Body of pancreas (tissue), 4 donors: Measurements from ENCODE around the gene RNGTT. TPM values are rescaled to one million over a fixed set of nuclear protein-coding genes. Genes with fewer than 3 reads are reported as not detected.

Experiments used
- ATAC-seq: fragments of 150-250 bp; one replicate; pipeline ENCODE4 v1.9.1; 2016
- DNase-seq, 4 donors: peaks; one replicate each; pipeline ENCODE4 v3.0.0-alpha.2; 2019
- H3K27ac ChIP-seq, 4 donors: fragments of 200-600 bp; sonication (generic); 1 replicate in 3 of 4; 2 replicates in 1 of 4; pipeline versions ENCODE4 v1.5.1 to v1.6.1; 2016 to 2019; ENCODE audit warnings: mild to moderate bottlenecking in 1 of 4, mixed read lengths in 1 of 4, moderate library complexity in 1 of 4
- H3K27me3 ChIP-seq, 2 donors: fragments of 200-600 bp; sonication (generic); one replicate each; pipeline ENCODE4 v1.6.0; 2016; ENCODE audit warnings: mild to moderate bottlenecking in 1 of 2
- H3K36me3 ChIP-seq, 2 donors: fragments of 200-600 bp; sonication (generic); replicated peaks in 1 of 2; 2 replicates each; pipeline ENCODE4 v1.5.1; 2016; ENCODE audit warnings: low read depth in 2 of 2; ENCODE audit not compliant: insufficient read depth in 1 of 2
- H3K4me1 ChIP-seq: fragments of 200-600 bp; sonication (generic); one replicate; pipeline ENCODE4 v1.6.0; 2016
- H3K4me3 ChIP-seq, 2 donors: fragments of 200-600 bp; sonication (generic); 1 replicate in 1 of 2; 2 replicates in 1 of 2; pipeline ENCODE4 v1.5.1; 2016 to 2019
- H3K9me3 ChIP-seq, 3 donors: fragments of 200-600 bp; sonication (generic); 1 replicate in 2 of 3; 2 replicates in 1 of 3; pipeline ENCODE4 v1.5.1; 2016
- CTCF ChIP-seq, 7 experiments: fragments of 450-650 bp in 4 of 7; fragments of 200-600 bp in 3 of 7; sonication (generic) in 3 of 7; IDR thresholded peaks; one replicate each; pipeline ENCODE4 v1.5.1; 2016 to 2019; ENCODE audit warnings: antibody characterized with exemption in 7 of 7
- POLR2A ChIP-seq, 3 donors: fragments of 450-650 bp; IDR thresholded peaks; one replicate each; pipeline ENCODE4 v1.6.1; 2016; ENCODE audit warnings: antibody characterized with exemption in 3 of 3, mild to moderate bottlenecking in 2 of 3
- WGBS, 2 donors: methylation state at CpG; one replicate each; pipeline ENCODE4 v1.1.5; 2017; 5-methylcytosine and 5-hydroxymethylcytosine counted together
- intact Hi-C: fragments of 100-400 bp; cut with DNase I; formaldehyde crosslinking; loops from one replicate; pipeline ENCODE4 v1.15.1; 2023
- total RNA-seq, 2 donors: library from RNA; depleted of rRNA; stranded (reverse); fragments of >200 nt; gene quantifications; one replicate each; pipeline ENCODE4 v1.1.0, GENCODE V29; 2016

The RNGTT gene
- total RNA-seq, 2 donors from 2014 or later, result 9.9 to 15.2 TPM

- no peaks in the 10 kb centered on the region for H3K27me3 ChIP-seq
- H3K4me3 ChIP-seq, result no peak overlapping the region
- no peak for TF ChIP-seq POLR2A (IDR thresholded peaks at IDR 0.05)
- TF ChIP-seq CTCF (IDR thresholded peaks at IDR 0.05), result peak in 6 of 7 experiments; percentile 56 to 79 (median 70)
- 3 to 6% methylated on average over 1 of the region's 1 CpG for WGBS, 2 donors
- no peaks in the 10 kb centered on the region for H3K4me1 ChIP-seq
- no peak for ATAC-seq
- no peaks in the 10 kb centered on the region for H3K36me3 ChIP-seq
- intact Hi-C loops, result no loop called here
- no peaks in the 10 kb centered on the region for H3K9me3 ChIP-seq
- DNase-seq, result peak; percentile 11 to 36 (median 20)
- H3K27ac ChIP-seq, result no peak overlapping the region
Observed at GRCh38 chr6:88870717-88871330, 92.6 kb downstream of the RNGTT start.

DNA sequence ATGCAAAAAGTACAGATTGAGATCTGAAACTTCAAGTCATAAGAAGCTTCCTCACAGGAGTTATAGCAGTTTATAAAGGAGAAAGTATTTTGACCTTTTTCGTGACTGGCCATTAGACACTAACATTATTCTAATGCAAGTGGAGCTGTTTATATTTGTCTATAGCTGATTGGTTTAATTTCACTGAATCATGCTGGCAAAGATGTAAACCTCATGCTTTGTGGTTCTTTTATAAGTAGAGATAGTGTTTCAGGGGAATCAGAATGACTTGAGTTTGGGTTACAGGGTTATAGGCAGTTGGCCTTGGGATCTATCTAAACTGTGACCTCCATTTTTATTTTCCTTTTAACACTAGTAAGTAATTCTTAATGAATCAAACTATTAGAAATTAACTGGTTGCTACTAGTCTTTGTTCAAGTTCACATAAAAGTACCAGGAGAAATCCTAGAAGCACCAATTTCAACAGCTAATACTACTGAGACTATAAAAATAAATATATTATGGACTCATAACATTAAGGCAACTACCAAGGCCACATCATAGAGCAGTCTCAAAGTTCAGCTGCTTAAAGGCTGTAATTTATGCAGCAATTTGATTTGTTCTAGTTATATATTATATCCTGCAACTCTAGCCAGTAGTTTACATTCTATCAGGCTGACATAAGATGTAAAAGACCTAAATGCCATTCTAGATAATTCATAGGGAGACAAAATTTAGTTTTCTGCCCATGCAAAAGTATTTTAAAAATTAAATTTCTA, 94.0 kb downstream of the RNGTT start:
- intact Hi-C loops, result loop anchor here (10.0 kb wide), 1 partner anchor 935 kb away; no protein-coding TSS in a partner anchor

GRCh38 chr6:88867841-88868731, 95.3 kb downstream of the RNGTT start:
- DNase-seq (no peak), ATAC-seq (no peak)
- WGBS, 2 donors, result 63 to 71% methylated on average over 2 of the region's 2 CpGs
- no peaks in the 10 kb centered on the region for H3K9me3 ChIP-seq
- H3K27me3 ChIP-seq, result no peaks in the 10 kb centered on the region
- no peaks in the 10 kb centered on the region for H3K4me1 ChIP-seq
- no peak overlapping the region for H3K4me3 ChIP-seq
- no peak for TF ChIP-seq CTCF (IDR thresholded peaks at IDR 0.05)
- no peak for TF ChIP-seq POLR2A (IDR thresholded peaks at IDR 0.05)
- intact Hi-C loops, result loop anchor here (10.0 kb wide), 1 partner anchor 933 kb away; no protein-coding TSS in a partner anchor
- no peaks in the 10 kb centered on the region for H3K36me3 ChIP-seq
- H3K27ac ChIP-seq, result no peak overlapping the region

More for the DNA sequence above, 94.0 kb downstream of the RNGTT start:
- Histone ChIP-seq H3K27ac (no peak overlapping the region), H3K9me3 (no peaks in the 10 kb centered on the region), H3K27me3 (no peaks in the 10 kb centered on the region), H3K4me1 (no peaks in the 10 kb centered on the region), H3K4me3 (no peak overlapping the region), H3K36me3 (no peaks in the 10 kb centered on the region)
- no peak for TF ChIP-seq CTCF (IDR thresholded peaks at IDR 0.05)
- no peak for TF ChIP-seq POLR2A (IDR thresholded peaks at IDR 0.05)
- 81 to 97% methylated on average over 1 of the region's 1 CpG for whole genome bisulfite sequencing, 2 donors
- ATAC-seq (no peak), DNase-seq (no peak)

GRCh38 chr6:88866856-88867255, 96.6 kb downstream of the RNGTT start:
- H3K27ac ChIP-seq, result no peak overlapping the region
- H3K36me3 ChIP-seq, result no peaks in the 10 kb centered on the region
- no peaks in the 10 kb centered on the region for H3K4me1 ChIP-seq
- ATAC-seq (no peak), DNase-seq (no peak)
- no peaks in the 10 kb centered on the region for H3K27me3 ChIP-seq
- WGBS, 2 donors, result 92 to 95% methylated on average over 2 of the region's 2 CpGs
- no peaks in the 10 kb centered on the region for H3K9me3 ChIP-seq
- intact Hi-C loops, result loop anchor here (10.0 kb wide), 1 partner anchor 932 kb away; no protein-coding TSS in a partner anchor
- no peak overlapping the region for H3K4me3 ChIP-seq
- TF ChIP-seq CTCF (IDR thresholded peaks at IDR 0.05), result no peak
- no peak for TF ChIP-seq POLR2A (IDR thresholded peaks at IDR 0.05)
